Measurements from ENCODE around the gene ZNF579. TPM values are rescaled to one million over a fixed set of nuclear protein-coding genes. Genes with fewer than 3 reads are reported as not detected.

Gene ZNF579
- total and polyA plus RNA-seq, 4 experiments from 2014 or later: 0.62 to 9.6 (median 8.0) TPM; not detected in 1

DNA sequence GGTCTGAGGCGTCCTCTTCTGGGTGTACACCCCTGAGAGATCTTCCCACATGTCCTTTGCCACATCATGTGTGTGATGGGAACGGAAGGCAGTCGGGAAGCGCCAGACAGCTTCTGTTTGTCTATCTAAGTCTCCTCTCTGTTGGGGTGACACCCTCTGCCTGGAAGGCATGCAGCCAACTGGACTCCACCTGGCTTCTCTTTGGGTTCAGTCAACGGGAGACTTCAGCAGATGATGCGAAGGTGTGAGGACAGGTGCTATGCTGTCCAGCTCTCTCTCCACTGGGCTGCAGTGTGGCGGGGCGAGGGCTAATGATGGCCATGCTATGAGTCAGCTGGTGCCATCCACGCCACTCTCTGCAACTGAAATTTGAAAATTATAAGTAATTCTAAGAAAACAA lies 21.0 kb downstream of the ZNF579 start:
- Histone ChIP-seq H3K4me1 (ENCODE audit: insufficient read depth, low read length) (no peaks in the 10 kb centered on the region), H3K27me3 (ENCODE audit: insufficient read depth, low read length) (no peaks in the 10 kb centered on the region), H3K27ac (ENCODE audit: low read depth, low read length) (no peak overlapping the region), H3K36me3 (ENCODE audit: insufficient read depth, low read length) (no peaks in the 10 kb centered on the region), H3K4me3 (ENCODE audit: low read length in 2 of 2) (no peak overlapping the region), H3K9me3 (ENCODE audit: control insufficient read depth in 1 of 2, low read length in 2 of 2) (no peaks in the 10 kb centered on the region)
- CTCF ChIA-PET (ENCODE audit: partially characterized antibody): no interaction called here
- Mint-ChIP-seq H3K4me3 (no peak overlapping the region), H3K4me1 (peaks cover 0 to 1% (median 0%) of the 10 kb centered on the region in 4 donors), H3K27me3 (peaks cover 7 to 9% of the 10 kb centered on the region in 2 donors), H3K9me3 (peaks cover 0 to 5% (median 3%) of the 10 kb centered on the region in 8 donors), H3K36me3 (no peaks in the 10 kb centered on the region), H3K27ac (no peak overlapping the region)
- no peak for DNase-seq
- intact Hi-C loops (cut with micrococcal nuclease): no loop called here
- POLR2A ChIA-PET (ENCODE audit: partially characterized antibody): no interaction called here

DNA sequence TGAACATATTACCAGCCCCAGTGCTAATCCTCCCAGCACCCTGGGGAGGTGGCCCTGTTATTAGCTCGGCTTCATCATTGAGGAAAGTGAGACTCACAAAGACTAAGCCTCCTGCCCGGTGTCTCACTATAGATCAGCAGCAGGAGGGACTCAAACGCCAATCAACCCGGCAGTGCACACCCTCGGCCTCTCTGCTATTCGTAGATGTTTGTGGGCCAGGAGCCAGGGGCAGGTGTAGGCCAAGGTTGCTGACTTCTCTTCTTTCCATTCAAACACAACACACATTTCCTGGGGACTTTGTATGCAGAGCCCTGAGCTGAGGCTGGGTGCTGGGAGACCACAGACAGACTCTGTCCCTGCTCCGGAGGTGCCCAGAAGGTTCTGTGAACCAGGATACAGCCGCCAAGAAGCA lies 25.9 kb downstream of the ZNF579 start:
- Mint-ChIP-seq H3K9me3 (no peaks in the 10 kb centered on the region), H3K27me3 (peaks cover 9 to 11% of the 10 kb centered on the region in 2 donors), H3K4me1 (no peaks in the 10 kb centered on the region), H3K4me3 (no peak overlapping the region), H3K36me3 (no peaks in the 10 kb centered on the region), H3K27ac (no peak overlapping the region)
- no peak overlapping the region for H3K27ac ChIP-seq (ENCODE audit: low read depth, low read length)
- no peaks in the 10 kb centered on the region for H3K27me3 ChIP-seq (ENCODE audit: insufficient read depth, low read length)
- ChIA-PET CTCF (ENCODE audit: partially characterized antibody) (no interaction called here), POLR2A (ENCODE audit: partially characterized antibody) (no interaction called here)
- no peak overlapping the region for H3K4me3 ChIP-seq (ENCODE audit: low read length in 2 of 2)
- intact Hi-C loops (cut with micrococcal nuclease): no loop called here
- H3K36me3 ChIP-seq (ENCODE audit: insufficient read depth, low read length): no peaks in the 10 kb centered on the region
- no peaks in the 10 kb centered on the region for H3K9me3 ChIP-seq (ENCODE audit: control insufficient read depth in 1 of 2, low read length in 2 of 2)
- no peak for DNase-seq
- H3K4me1 ChIP-seq (ENCODE audit: insufficient read depth, low read length): no peaks in the 10 kb centered on the region

GRCh38 chr19:55554302-55554701 lies 26.3 kb downstream of the ZNF579 start:
- Histone ChIP-seq H3K36me3 (ENCODE audit: insufficient read depth, low read length) (no peaks in the 10 kb centered on the region), H3K9me3 (ENCODE audit: control insufficient read depth in 1 of 2, low read length in 2 of 2) (no peaks in the 10 kb centered on the region), H3K27ac (ENCODE audit: low read depth, low read length) (no peak overlapping the region), H3K27me3 (ENCODE audit: insufficient read depth, low read length) (no peaks in the 10 kb centered on the region), H3K4me1 (ENCODE audit: insufficient read depth, low read length) (no peaks in the 10 kb centered on the region), H3K4me3 (ENCODE audit: low read length in 2 of 2) (no peak overlapping the region)
- intact Hi-C loops (cut with micrococcal nuclease): no loop called here
- no peak for DNase-seq
- Mint-ChIP-seq H3K4me1 (no peaks in the 10 kb centered on the region), H3K27ac (peak overlapping the region in 1 of 7 donors; percentile 52), H3K27me3 (peaks cover 9 to 14% of the 10 kb centered on the region in 2 donors), H3K36me3 (no peaks in the 10 kb centered on the region), H3K9me3 (no peaks in the 10 kb centered on the region), H3K4me3 (no peak overlapping the region)
- ChIA-PET CTCF (ENCODE audit: partially characterized antibody) (no interaction called here), POLR2A (ENCODE audit: partially characterized antibody) (no interaction called here)

DNA sequence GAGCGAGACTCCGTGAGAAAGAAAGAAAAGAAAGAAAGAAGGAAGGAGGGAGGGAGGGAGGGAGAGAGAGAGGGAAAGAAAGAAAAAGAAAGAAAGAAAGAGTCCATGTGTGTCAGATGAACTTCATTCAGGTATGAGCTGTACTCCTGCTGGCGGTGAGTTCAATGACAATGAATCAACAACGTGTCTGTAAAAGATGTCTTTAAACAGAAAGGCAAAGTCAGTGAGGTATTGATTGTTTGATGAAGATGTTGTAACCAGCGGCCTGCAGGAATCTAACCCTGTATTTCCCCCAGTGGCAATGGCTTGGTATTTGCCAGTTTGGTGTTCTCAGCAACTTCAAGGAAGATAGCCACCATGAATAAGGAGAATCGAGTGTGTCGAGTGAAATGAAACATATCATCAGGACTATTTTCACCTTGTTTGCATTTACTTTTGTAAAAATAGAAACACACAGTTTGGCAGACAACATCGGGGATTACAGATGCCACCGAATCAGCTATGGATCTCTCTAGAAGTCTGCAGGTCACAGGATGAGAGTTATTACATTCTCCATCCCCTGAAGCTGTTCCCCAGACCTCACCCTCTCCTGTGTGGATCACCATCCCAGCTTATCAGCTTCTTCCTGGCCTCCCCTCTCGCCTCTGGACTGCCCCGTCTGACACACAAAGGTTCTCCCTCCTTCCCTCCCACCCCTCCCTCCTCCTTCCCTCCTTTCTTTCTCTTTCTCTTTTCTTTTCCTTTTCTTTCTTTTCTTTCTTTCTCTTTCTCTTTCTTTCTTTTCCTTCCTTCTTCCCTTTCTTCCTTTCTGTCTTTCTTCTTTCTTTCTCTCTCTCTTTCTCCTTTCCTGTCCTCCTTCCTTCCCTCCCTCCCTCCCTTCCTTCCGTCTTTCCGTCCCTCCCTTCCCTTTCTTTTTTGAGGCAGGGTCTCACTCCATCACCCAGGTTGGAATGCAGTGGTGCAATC lies 27.1 kb downstream of the ZNF579 start:
- Histone ChIP-seq H3K4me1 (ENCODE audit: insufficient read depth, low read length) (no peaks in the 10 kb centered on the region), H3K4me3 (ENCODE audit: low read length in 2 of 2) (no peak overlapping the region), H3K9me3 (ENCODE audit: control insufficient read depth in 1 of 2, low read length in 2 of 2) (no peaks in the 10 kb centered on the region), H3K36me3 (ENCODE audit: insufficient read depth, low read length) (no peaks in the 10 kb centered on the region), H3K27me3 (ENCODE audit: insufficient read depth, low read length) (no peaks in the 10 kb centered on the region), H3K27ac (ENCODE audit: low read depth, low read length) (no peak overlapping the region)
- no peak for DNase-seq
- H3K27me3 Mint-ChIP-seq: peaks cover 9 to 14% of the 10 kb centered on the region in 2 donors
- ChIA-PET CTCF (ENCODE audit: partially characterized antibody) (interaction anchor here (0.5 kb wide), 1 partner anchor 412 kb away, joined by 4 read pairs; no protein-coding TSS in a partner anchor), POLR2A (ENCODE audit: partially characterized antibody) (no interaction called here)
- H3K27ac Mint-ChIP-seq: no peak overlapping the region
- H3K36me3 Mint-ChIP-seq: no peaks in the 10 kb centered on the region
- intact Hi-C loops (cut with micrococcal nuclease): no loop called here
- no peaks in the 10 kb centered on the region for H3K4me1 Mint-ChIP-seq
- H3K9me3 Mint-ChIP-seq: no peaks in the 10 kb centered on the region
- H3K4me3 Mint-ChIP-seq: no peak overlapping the region

GRCh38 chr19:55552620-55553019 lies 28.0 kb downstream of the ZNF579 start:
- no peaks in the 10 kb centered on the region for H3K4me1 Mint-ChIP-seq
- Histone ChIP-seq H3K27ac (ENCODE audit: low read depth, low read length) (no peak overlapping the region), H3K9me3 (ENCODE audit: control insufficient read depth in 1 of 2, low read length in 2 of 2) (no peaks in the 10 kb centered on the region), H3K27me3 (ENCODE audit: insufficient read depth, low read length) (no peaks in the 10 kb centered on the region), H3K4me3 (ENCODE audit: low read length in 2 of 2) (no peak overlapping the region), H3K36me3 (ENCODE audit: insufficient read depth, low read length) (no peaks in the 10 kb centered on the region), H3K4me1 (ENCODE audit: insufficient read depth, low read length) (no peaks in the 10 kb centered on the region)
- ChIA-PET POLR2A (ENCODE audit: partially characterized antibody) (no interaction called here), CTCF (ENCODE audit: partially characterized antibody) (interaction anchor here (0.7 kb wide), 1 partner anchor 394 kb away, joined by 4 read pairs; no protein-coding TSS in a partner anchor)
- no peaks in the 10 kb centered on the region for H3K9me3 Mint-ChIP-seq
- intact Hi-C loops (cut with micrococcal nuclease): no loop called here
- H3K27me3 Mint-ChIP-seq: peaks cover 13 to 21% of the 10 kb centered on the region in 2 donors
- no peak for DNase-seq
- H3K27ac Mint-ChIP-seq: no peak overlapping the region
- no peaks in the 10 kb centered on the region for H3K36me3 Mint-ChIP-seq
- no peak overlapping the region for H3K4me3 Mint-ChIP-seq

DNA sequence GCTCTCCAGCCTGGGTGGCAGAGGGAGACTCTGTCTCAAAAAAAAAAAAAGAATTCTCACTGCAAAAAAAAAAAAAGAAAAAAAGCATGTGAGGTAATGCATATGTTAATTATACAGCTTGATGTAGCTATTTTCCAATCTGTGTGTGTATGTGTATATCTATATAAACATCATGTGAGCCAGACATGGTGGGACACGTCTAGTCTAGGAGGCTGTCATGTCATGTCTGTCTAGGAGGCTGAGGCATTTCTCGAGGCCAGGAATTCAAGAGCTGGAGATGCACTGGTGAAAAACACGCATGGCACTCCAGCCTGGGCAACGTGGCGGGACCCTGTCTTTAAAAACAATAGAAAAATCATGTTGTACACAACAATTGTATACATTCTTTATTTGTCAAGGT lies 28.4 kb downstream of the ZNF579 start:
- intact Hi-C loops (cut with micrococcal nuclease): no loop called here
- no peak for DNase-seq
- no peaks in the 10 kb centered on the region for H3K4me1 Mint-ChIP-seq
- Histone ChIP-seq H3K36me3 (ENCODE audit: insufficient read depth, low read length) (no peaks in the 10 kb centered on the region), H3K4me3 (ENCODE audit: low read length in 2 of 2) (no peak overlapping the region), H3K27ac (ENCODE audit: low read depth, low read length) (no peak overlapping the region), H3K27me3 (ENCODE audit: insufficient read depth, low read length) (no peaks in the 10 kb centered on the region), H3K9me3 (ENCODE audit: control insufficient read depth in 1 of 2, low read length in 2 of 2) (no peaks in the 10 kb centered on the region), H3K4me1 (ENCODE audit: insufficient read depth, low read length) (no peaks in the 10 kb centered on the region)
- peaks cover 15 to 22% of the 10 kb centered on the region in 2 donors for H3K27me3 Mint-ChIP-seq
- H3K27ac Mint-ChIP-seq: no peak overlapping the region
- ChIA-PET POLR2A (ENCODE audit: partially characterized antibody) (no interaction called here), CTCF (ENCODE audit: partially characterized antibody) (interaction anchor here (0.7 kb wide), 1 partner anchor 393 kb away, joined by 4 read pairs; no protein-coding TSS in a partner anchor)
- H3K4me3 Mint-ChIP-seq: no peak overlapping the region
- H3K36me3 Mint-ChIP-seq: no peaks in the 10 kb centered on the region
- H3K9me3 Mint-ChIP-seq: no peaks in the 10 kb centered on the region

GRCh38 chr19:55550321-55550650 lies 30.4 kb downstream of the ZNF579 start:
- Mint-ChIP-seq H3K4me1 (no peaks in the 10 kb centered on the region), H3K27me3 (peaks cover 20 to 28% of the 10 kb centered on the region in 2 donors), H3K9me3 (no peaks in the 10 kb centered on the region), H3K4me3 (no peak overlapping the region), H3K36me3 (no peaks in the 10 kb centered on the region), H3K27ac (no peak overlapping the region)
- intact Hi-C loops (cut with micrococcal nuclease): no loop called here
- Histone ChIP-seq H3K4me3 (ENCODE audit: low read length in 2 of 2) (no peak overlapping the region), H3K27ac (ENCODE audit: low read depth, low read length) (no peak overlapping the region), H3K36me3 (ENCODE audit: insufficient read depth, low read length) (no peaks in the 10 kb centered on the region), H3K9me3 (ENCODE audit: control insufficient read depth in 1 of 2, low read length in 2 of 2) (no peaks in the 10 kb centered on the region), H3K4me1 (ENCODE audit: insufficient read depth, low read length) (no peaks in the 10 kb centered on the region), H3K27me3 (ENCODE audit: insufficient read depth, low read length) (no peaks in the 10 kb centered on the region)
- POLR2A ChIA-PET (ENCODE audit: partially characterized antibody): no interaction called here
- CTCF ChIA-PET (ENCODE audit: partially characterized antibody): no interaction called here
- no peak for DNase-seq

Measured in CD4-positive, alpha-beta memory T cell (primary cell).